Loucy (cell line): ENCODE results near the gene LCN9.
"Not testable (repeated sequence)": the region's sequence is repeated elsewhere in the genome, so short reads cannot be mapped to it uniquely, and the experiment has no call there.

Experiments used
- H2AFZ ChIP-seq: fragments of 200-600 bp; sonication (generic); 2 replicates; pipeline ENCODE4 v1.6.0; 2016; ENCODE audit warnings: antibody characterized with exemption, mild to moderate bottlenecking, low read length, moderate library complexity
- H3F3A ChIP-seq: fragments of 200-600 bp; 2 replicates; pipeline ENCODE4 v1.6.0; 2016; ENCODE audit warnings: antibody characterized with exemption, low read depth, mild to moderate bottlenecking
- H3K27me3 ChIP-seq: fragments of 200-600 bp; sonication (generic); 2 replicates; pipeline ENCODE4 v1.6.1; 2014; ENCODE audit warnings: low read length, mild to moderate bottlenecking; ENCODE audit not compliant: insufficient read depth, poor library complexity, severe bottlenecking
- H3K36me3 ChIP-seq: fragments of 200-600 bp; sonication (generic); 2 replicates; pipeline ENCODE4 v1.6.1; 2016; ENCODE audit warnings: low read length; ENCODE audit not compliant: insufficient read depth
- H3K4me1 ChIP-seq: fragments of 200-600 bp; sonication (generic); 2 replicates; pipeline ENCODE4 v1.5.1; 2014; ENCODE audit warnings: low read length, mild to moderate bottlenecking; ENCODE audit not compliant: insufficient read depth, poor library complexity, severe bottlenecking
- H3K4me2 ChIP-seq: fragments of 200-600 bp; sonication (generic); 2 replicates; pipeline ENCODE4 v1.6.0; 2014; ENCODE audit warnings: antibody characterized with exemption, low read length, low read depth, mild to moderate bottlenecking; ENCODE audit not compliant: poor library complexity, severe bottlenecking
- H3K4me3 ChIP-seq: fragments of 200-600 bp; sonication (generic); 2 replicates; pipeline ENCODE4 v1.5.1; 2014; ENCODE audit warnings: low read length, mild to moderate bottlenecking, mixed read lengths; ENCODE audit not compliant: poor library complexity, severe bottlenecking
- H3K79me2 ChIP-seq: fragments of 200-600 bp; sonication (generic); 2 replicates; pipeline ENCODE4 v1.6.1; 2014; ENCODE audit warnings: low read length; ENCODE audit not compliant: insufficient read depth
- H3K9ac ChIP-seq: fragments of 200-600 bp; sonication (generic); 2 replicates; pipeline ENCODE4 v1.6.0; 2014; ENCODE audit warnings: mild to moderate bottlenecking, low read depth, low read length, moderate library complexity; ENCODE audit not compliant: poor library complexity, severe bottlenecking
- H3K9me2 ChIP-seq: fragments of 200-600 bp; sonication (generic); replicated peaks from 2 replicates; pipeline ENCODE4 v1.6.1; 2016; ENCODE audit warnings: low read depth, low read length, mixed read lengths
- H3K9me3 ChIP-seq: fragments of 200-600 bp; sonication (generic); 2 replicates; pipeline ENCODE4 v1.6.1; 2014; ENCODE audit warnings: mild to moderate bottlenecking, antibody characterized with exemption, low read length, low read depth; ENCODE audit not compliant: insufficient read depth
- H4K20me1 ChIP-seq: fragments of 200-600 bp; sonication (generic); 2 replicates; pipeline ENCODE4 v1.6.0; 2014; ENCODE audit warnings: antibody characterized with exemption, low read length, mild to moderate bottlenecking; ENCODE audit not compliant: insufficient read depth, poor library complexity, severe bottlenecking
- EZH2phosphoT487 ChIP-seq: fragments of 200-600 bp; IDR thresholded peaks from 2 replicates; pipeline ENCODE4 v1.6.1; 2018; ENCODE audit warnings: antibody characterized with exemption, mild to moderate bottlenecking, moderate library complexity, borderline replicate concordance
- TF ChIP-seq, protein P1 (sequence below): fragments of 200-600 bp; sonication (generic); conservative IDR thresholded peaks from 2 replicates; pipeline ENCODE4 v1.5.1; 2014; ENCODE audit warnings: mild to moderate bottlenecking, antibody characterized with exemption, low read length

Gene LCN9

DNA sequence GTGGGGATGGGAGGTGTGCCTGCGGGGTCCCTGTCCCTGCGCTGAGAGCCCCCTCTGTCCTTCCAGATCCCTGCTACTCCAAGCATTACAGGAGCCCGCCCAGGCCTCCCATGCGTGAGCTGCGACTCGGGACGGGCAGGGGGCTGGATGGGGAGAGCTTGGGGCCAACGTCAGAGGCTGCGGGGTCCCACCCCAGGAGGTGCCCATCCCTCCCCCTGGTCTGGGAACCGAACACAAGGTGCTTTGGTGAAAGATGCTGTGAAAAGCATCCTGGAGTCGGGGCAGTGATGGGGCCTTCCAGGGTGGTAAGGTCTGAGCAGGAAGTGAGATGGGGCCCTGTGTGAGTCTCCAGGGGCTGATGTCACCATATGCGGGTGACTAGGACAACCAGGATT, 2.7 kb downstream of the LCN9 start:
- H3F3A ChIP-seq, result no peaks in the 10 kb centered on the region
- H3K9me3 ChIP-seq, result peaks cover 8% of the 10 kb centered on the region; the same call in 1 of the 2 replicates
- no peaks in the 10 kb centered on the region for H3K4me1 ChIP-seq
- no peaks in the 10 kb centered on the region for H3K9me2 ChIP-seq
- H3K4me2 ChIP-seq, result no peak overlapping the region
- no peak overlapping the region for H2AFZ ChIP-seq
- no peaks in the 10 kb centered on the region for H3K27me3 ChIP-seq
- TF ChIP-seq EZH2phosphoT487, result no peak
- TF ChIP-seq, protein P1, sequence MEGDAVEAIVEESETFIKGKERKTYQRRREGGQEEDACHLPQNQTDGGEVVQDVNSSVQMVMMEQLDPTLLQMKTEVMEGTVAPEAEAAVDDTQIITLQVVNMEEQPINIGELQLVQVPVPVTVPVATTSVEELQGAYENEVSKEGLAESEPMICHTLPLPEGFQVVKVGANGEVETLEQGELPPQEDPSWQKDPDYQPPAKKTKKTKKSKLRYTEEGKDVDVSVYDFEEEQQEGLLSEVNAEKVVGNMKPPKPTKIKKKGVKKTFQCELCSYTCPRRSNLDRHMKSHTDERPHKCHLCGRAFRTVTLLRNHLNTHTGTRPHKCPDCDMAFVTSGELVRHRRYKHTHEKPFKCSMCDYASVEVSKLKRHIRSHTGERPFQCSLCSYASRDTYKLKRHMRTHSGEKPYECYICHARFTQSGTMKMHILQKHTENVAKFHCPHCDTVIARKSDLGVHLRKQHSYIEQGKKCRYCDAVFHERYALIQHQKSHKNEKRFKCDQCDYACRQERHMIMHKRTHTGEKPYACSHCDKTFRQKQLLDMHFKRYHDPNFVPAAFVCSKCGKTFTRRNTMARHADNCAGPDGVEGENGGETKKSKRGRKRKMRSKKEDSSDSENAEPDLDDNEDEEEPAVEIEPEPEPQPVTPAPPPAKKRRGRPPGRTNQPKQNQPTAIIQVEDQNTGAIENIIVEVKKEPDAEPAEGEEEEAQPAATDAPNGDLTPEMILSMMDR, result no peak
- H3K36me3 ChIP-seq, result no peaks in the 10 kb centered on the region
- H3K9ac ChIP-seq, result no peak overlapping the region
- H4K20me1 ChIP-seq, result no peaks in the 10 kb centered on the region
- H3K79me2 ChIP-seq, result no peaks in the 10 kb centered on the region
- H3K4me3 ChIP-seq, result no peak overlapping the region

DNA sequence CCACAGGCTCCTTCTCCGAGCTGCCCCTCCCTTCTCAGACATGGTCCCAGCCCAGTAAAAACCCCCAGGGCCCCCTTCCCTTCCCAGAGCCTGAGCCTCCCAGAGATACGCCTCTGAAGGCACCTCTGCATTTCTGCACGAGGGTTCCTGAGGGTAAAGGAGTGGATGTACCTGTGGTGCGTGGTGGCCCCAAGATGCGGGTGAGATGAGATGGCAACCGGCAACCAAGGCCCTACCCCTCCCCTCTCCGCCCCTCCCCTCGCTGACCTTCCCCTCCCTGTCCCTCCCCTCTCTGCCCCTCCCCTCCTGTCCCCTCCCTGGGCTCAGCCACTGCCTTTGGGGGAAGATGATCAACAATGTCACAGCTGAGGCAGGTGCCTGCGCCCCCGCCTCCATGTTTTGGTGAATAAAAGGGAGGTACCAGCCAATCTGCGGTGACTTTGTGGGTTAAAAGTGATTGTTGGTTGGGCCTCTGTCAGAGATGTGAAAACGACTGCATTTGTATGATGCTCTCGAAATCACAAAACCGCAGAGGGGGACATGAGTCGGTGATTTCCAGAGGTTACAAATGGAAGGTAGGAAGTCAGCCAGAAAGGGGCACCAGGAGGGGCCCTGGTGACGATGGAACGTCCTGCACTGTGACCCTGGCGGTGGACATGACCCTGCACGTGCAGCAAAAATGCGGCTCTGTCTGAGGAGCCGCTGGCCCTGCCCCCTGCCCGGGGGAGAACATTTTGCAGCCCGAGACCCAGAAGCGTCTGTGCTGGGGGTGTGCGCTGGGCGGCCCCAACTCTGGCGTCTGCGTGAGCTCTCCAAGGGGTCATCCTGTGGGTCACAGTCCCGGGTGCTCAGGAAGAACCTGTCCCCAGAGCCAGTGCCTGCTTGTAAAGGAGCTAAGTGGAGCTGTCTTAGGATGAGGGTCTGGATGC, 3.7 kb downstream of the LCN9 start:
- Histone ChIP-seq H3K9me3 (peaks cover 8% of the 10 kb centered on the region; the same call in 1 of the 2 replicates), H3K27me3 (no peaks in the 10 kb centered on the region), H3K79me2 (no peaks in the 10 kb centered on the region), H3F3A (no peaks in the 10 kb centered on the region), H3K4me3 (no peak overlapping the region), H3K4me1 (no peaks in the 10 kb centered on the region), H3K9me2 (no peaks in the 10 kb centered on the region), H3K36me3 (no peaks in the 10 kb centered on the region), H3K9ac (no peak overlapping the region), H4K20me1 (no peaks in the 10 kb centered on the region), H2AFZ (no peak overlapping the region), H3K4me2 (no peak overlapping the region)
- TF ChIP-seq, protein P1, result no peak

- Histone ChIP-seq H3F3A (no peaks in the 10 kb centered on the region), H3K27me3 (no peaks in the 10 kb centered on the region), H3K4me2 (no peak overlapping the region)
These were observed 4.4 kb downstream of the LCN9 start for GRCh38 chr9:135667463-135668001.

GRCh38 chr9:135669018-135669417, 5.9 kb downstream of the LCN9 start:
- H3K79me2 ChIP-seq, H3K9me2 ChIP-seq, H3K27me3 ChIP-seq, H3K4me2 ChIP-seq, H3K4me1 ChIP-seq, H3K9me3 ChIP-seq, H4K20me1 ChIP-seq, H3K36me3 ChIP-seq, H3F3A ChIP-seq, H2AFZ ChIP-seq, H3K9ac ChIP-seq, H3K4me3 ChIP-seq: not testable (repeated sequence)

More at GRCh38 chr9:135667463-135668001, 4.4 kb downstream of the LCN9 start:
- TF ChIP-seq, protein P1, result no peak
- TF ChIP-seq EZH2phosphoT487, result no peak
- H4K20me1 ChIP-seq, result no peaks in the 10 kb centered on the region
- H3K36me3 ChIP-seq, result no peaks in the 10 kb centered on the region
- no peaks in the 10 kb centered on the region for H3K9me2 ChIP-seq
- no peak overlapping the region for H2AFZ ChIP-seq
- H3K9ac ChIP-seq, result no peak overlapping the region
- peaks cover 8% of the 10 kb centered on the region; the same call in 1 of the 2 replicates for H3K9me3 ChIP-seq
- H3K4me3 ChIP-seq, result no peak overlapping the region
- H3K4me1 ChIP-seq, result no peaks in the 10 kb centered on the region
- H3K79me2 ChIP-seq, result no peaks in the 10 kb centered on the region
